ENCODE measurements around the gene ST8SIA2.

- TF ChIP-seq, protein P1, sequence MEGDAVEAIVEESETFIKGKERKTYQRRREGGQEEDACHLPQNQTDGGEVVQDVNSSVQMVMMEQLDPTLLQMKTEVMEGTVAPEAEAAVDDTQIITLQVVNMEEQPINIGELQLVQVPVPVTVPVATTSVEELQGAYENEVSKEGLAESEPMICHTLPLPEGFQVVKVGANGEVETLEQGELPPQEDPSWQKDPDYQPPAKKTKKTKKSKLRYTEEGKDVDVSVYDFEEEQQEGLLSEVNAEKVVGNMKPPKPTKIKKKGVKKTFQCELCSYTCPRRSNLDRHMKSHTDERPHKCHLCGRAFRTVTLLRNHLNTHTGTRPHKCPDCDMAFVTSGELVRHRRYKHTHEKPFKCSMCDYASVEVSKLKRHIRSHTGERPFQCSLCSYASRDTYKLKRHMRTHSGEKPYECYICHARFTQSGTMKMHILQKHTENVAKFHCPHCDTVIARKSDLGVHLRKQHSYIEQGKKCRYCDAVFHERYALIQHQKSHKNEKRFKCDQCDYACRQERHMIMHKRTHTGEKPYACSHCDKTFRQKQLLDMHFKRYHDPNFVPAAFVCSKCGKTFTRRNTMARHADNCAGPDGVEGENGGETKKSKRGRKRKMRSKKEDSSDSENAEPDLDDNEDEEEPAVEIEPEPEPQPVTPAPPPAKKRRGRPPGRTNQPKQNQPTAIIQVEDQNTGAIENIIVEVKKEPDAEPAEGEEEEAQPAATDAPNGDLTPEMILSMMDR (IDR thresholded peaks at IDR 0.05): no peak
- no peak for TF ChIP-seq POLR2A (IDR thresholded peaks at IDR 0.05)
Observed at GRCh38 chr15:92457471-92458041, 63.9 kb downstream of the ST8SIA2 start.

Data from transverse colon (tissue), 3 donors.